NCI-H1694 treated with DMSO at 0.1 percent for 48 hours (cell line): ENCODE results near the gene SCYGR5.
"Not testable (repeated sequence)": the region's sequence is repeated elsewhere in the genome, so short reads cannot be mapped to it uniquely, and the experiment has no call there.

Source experiments
- DNase-seq: peaks from one replicate; lab custom pipeline; 2025; lab: John Stamatoyannopoulos, UW

Gene SCYGR5

DNA sequence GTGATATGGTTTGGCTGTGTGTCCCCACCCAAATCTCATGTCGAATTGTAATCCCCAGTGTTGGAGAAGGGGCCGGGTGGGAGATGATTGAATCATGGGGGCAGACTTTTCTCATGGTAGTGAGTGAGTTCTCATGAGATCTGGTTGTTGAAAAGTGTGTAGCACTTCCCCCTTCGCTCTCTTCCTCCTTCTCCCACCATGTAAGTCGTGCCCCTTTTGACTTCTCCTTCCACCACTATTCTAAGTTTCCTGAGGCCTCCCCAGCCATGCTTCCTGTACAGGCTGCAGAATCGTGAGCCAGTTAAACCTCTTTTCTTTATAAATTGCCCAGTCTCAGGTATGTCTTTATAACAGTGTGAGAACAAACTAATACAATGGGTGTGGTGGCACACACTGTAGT lies 7.0 kb downstream of the SCYGR5 start:
- not testable (repeated sequence) for DNase-seq

DNA sequence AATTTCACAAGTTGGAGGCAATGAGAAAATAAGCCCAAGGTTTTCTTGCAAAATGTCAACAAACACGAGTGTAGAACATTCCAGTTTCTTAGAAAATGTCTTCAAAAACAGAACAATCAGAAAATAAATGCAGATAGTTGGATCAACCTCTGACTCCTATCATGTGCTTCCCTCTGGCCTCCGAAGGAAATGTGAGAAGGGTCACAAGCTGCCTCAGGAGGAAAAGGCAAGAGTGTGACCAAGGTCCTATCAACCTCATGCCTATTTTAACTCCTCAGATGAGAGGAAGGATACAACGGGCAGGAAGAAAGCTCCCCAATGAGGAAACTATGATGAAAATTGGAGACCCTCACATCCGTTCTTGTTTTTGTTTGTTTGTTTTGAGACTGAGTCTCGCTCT lies 7.9 kb downstream of the SCYGR5 start:
- no peak for DNase-seq

DNA sequence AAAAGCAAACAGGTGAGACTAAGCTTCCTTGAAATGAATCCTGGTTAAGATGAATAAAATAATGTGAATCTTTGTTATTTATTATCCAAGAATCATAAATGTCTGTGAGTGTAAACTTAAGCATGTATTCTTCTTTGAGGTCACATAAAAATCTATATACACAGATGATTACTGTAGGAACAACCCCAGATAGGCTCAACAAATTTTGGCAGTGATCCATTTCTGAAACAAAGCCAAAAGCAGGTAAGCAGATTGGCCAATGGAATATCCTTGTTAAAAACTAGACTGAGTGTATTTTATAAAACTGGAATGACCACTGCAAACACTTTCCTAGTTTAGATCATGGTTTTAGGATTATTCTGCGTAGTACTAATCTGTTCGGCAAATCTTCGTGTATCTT lies 11.3 kb downstream of the SCYGR5 start:
- DNase-seq: no peak

DNA sequence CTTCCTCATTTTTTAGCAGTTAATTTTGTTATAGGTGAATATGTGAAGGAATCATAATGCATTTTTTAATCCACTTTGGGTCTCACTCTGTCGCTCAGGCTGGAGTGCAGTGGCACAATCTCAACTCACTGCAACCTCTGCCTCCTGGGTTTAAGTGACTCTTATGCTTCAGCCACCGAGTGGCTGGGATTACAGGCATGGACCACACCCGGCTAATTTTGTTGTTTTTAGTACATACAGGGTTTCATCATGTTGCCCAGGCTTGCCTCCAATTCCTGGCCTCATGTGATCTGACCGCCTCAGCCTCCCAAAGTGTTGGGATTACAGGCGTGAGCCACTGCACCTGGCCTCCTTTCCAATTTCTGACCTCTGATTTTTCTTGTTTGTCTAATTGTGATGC lies 17.7 kb downstream of the SCYGR5 start:
- no peak for DNase-seq

DNA sequence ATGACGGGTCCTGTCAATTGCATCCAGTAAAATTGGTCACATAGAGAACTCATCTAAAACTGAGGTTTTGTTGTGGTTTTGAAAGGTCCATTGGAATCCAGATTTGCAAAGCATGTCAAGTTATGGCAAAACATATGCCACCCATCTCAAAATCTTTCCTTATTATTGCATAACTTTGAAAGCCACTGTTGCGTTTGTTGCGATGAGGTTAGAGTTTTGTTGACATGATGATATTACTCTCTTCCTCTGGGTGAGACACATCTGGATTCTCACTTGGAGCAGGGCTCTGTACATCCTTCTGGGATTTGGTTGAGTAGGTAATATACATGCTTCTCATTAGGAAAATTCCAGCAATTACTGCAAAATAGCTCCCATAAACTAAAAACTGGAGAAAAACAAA lies 20.6 kb downstream of the SCYGR5 start:
- DNase-seq: no peak

DNA sequence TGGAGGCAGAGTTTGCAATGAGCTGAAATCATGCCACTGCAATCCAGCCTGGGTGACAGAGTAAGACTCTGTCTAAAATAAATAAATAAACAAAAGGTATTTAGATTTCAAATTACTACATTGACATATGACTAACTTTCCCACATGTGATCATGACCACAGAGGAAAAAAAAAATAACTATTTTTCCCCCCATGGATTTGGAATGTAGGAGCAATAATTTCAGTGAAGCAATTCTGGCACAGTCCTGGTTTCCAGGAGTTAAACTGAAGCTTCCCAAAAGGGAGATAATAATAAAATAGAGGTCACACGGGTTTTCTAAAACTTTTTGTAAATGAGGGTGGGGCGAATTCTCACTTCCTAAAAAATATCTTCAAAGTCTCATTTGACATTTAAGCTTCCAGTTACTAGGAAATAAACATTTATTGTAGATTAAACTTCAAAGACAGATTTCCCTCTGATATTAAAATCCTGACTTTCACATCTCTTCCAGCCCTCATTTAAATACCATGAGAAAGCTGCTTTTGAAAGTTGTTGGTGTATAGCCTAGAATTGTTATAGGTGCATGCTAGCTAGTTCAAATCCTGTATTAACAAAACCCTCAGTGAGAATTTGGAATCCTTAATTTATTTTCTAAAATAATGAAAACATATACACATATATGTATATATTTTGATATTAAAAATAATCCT lies 30.5 kb downstream of the SCYGR5 start:
- DNase-seq: no peak

DNA sequence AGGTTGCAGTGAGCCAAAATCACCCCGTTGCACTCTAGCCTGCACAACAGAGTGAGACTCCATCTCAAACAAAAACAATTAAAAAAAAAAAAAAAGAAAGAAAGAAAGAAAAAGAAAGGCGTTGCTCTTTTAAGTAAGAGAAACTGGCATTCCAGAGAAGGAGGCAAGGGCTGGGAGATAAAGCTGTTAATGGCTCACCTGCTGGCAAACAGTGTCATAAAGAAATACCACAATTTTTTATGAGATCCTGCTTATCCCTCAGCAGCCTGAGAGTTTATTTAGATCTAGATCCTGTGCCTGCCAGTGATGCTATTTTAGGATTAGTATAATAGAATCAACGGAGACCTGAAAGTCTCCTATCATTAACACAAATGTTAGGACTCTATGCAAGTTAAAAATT lies 35.0 kb downstream of the SCYGR5 start:
- no peak for DNase-seq

DNA sequence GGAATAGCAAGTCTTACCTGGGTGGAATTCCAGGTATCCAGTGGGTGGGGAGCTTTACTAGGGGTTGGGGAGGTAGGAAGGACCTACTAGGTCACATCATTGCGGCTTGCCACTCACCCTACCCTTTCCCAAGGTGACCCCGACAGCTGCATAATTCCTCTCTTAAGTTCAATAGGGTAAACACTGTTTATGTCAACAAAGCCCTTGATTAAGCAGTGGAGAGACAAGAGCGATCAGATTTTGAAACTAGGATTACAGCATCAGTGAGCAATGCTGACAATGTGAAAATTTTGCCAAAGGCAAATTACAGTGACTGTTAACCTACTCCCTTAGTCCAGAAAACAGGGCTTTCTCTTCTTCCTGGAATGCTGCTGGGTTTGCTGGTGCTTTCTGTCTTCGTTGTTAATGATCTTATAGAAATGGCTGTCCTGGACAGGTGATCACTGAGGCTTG lies 36.7 kb downstream of the SCYGR5 start:
- DNase-seq: no peak

DNA sequence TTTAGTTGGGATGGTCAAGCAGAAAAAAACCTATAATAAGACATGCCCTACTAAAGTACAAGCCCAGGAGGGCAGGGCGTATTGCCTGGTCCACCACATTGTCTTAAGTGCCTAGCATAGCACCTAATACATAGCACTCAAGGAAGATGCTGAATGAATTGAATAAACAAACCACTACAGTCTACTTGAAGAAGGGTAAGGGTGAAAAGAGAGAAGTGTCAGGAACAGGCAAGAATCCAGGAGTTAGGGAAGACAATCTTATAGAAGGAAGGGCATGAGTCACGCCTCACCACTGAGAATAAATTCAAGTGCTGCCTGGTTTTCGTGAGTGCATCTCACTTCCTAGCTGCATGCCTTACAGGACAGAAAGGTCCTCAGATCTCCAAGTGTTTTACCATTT lies 37.4 kb downstream of the SCYGR5 start:
- DNase-seq: no peak

DNA sequence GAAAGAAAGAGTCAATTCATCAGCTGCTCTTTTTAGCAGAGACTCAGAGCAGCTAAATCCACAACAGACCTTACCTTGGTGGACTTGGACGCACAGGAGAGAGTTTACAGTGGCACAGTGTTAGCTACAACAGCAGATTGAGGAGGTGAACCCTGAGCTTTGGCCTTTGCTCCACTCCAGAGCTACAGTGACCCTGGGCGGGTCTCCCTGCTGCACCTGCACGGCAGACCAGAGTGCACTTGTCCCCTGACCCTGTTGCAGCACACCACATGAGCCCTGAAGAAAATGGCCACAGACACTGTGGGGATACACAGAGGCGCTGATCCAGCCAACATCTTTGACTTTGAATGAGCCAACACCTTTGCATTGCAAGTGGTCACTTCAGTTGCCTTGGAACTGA lies 40.3 kb downstream of the SCYGR5 start:
- no peak for DNase-seq

DNA sequence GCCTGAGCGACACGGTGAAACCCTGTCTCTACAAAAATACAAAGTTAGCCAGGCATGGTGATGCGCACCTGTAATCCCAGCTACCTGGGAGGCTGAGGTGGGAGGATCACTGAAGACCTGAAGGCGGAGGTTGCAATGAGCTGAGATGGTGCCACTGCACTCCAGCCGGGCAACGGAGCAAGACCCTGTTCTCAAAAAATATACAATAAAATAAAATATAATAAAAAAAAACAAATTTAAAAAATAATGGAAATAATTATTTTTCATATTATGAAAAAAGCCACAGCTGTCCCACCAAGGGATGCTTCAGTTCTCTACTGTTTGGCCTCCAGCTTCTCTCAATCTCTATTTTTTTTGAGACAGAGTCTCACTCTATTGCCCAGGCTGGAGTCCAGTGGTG lies 40.8 kb downstream of the SCYGR5 start:
- DNase-seq: no peak

DNA sequence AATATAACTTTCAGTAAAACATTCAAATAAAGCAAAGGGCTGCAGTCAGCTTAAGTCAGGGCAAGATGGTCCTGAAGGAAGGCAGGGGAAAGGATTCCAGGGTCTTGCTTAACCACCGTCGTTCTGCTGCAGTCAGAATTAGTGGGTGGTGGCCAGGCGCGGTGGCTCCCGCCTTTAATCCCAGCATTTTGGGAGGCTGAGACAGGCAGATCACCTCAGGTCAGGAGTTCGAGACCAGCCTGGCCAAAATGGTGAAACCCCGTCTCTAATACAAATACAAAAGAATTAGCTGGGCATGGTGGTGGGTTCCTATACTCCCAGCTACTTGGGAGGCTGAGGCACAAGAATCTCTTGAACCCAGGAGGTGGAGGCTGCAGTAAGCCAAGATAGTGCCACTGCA lies 44.4 kb downstream of the SCYGR5 start:
- DNase-seq: no peak

DNA sequence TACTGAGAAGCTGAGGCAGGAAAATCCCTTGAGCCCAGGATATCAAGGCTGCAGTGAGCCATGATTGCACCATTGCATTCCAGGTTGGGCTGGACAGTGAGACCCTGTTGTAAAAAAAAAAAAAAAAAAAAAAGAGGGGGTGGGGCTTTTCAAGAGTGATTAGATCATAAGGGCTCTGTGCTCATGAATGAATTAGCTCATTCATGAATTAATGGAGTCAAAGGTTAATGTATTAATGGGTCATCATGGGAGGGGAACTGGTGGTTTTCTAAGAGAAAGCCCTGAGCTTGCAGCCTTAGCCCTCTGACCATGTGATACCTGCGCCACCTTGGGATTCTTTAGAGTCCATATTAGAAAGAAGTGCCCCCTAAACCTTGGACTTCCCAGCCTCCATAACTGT lies 46.7 kb downstream of the SCYGR5 start:
- DNase-seq: no peak

DNA sequence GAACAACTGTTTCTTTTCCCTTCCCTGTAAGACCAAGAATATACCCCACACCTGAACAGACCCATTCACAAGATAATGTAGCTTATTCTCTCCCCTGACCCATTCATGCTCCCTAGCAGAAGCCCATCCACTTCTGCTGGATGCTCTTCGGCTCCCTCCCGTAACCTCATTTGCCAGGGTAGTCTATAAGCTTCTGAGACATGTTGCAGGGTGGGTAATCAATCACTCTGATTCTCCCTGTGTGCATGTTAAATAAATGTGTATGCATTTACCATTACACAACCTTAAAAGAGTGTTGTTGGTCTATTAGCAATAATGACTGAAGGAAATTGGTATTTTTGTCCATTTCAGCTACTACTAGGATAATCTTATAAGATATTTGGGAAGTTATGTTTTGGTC lies 49.9 kb downstream of the SCYGR5 start:
- no peak for DNase-seq
